T1000 (cell line): ENCODE results near the gene PAM.
"Not testable (repeated sequence)": the region's sequence is repeated elsewhere in the genome, so short reads cannot be mapped to it uniquely, and the experiment has no call there.

Experiments used
- DNase-seq: peaks from one replicate; lab custom pipeline; 2025; ENCODE audit warnings: mixed read lengths; lab: John Stamatoyannopoulos, UW

Gene PAM

GRCh38 chr5:102902647-102903046 lies 147.5 kb downstream of the PAM start:
- DNase-seq, result no peak

GRCh38 chr5:102903074-102903871 lies 148.2 kb downstream of the PAM start:
- DNase-seq, result no peak

GRCh38 chr5:102905056-102905455 lies 150.0 kb downstream of the PAM start:
- no peak for DNase-seq

- not testable (repeated sequence) for DNase-seq
Observed at GRCh38 chr5:102907099-102907498, 152.0 kb downstream of the PAM start.

- no peak for DNase-seq
Observed at GRCh38 chr5:102910240-102911226, 155.4 kb downstream of the PAM start.

- DNase-seq, result no peak
Observed at GRCh38 chr5:102911973-102912372, 156.9 kb downstream of the PAM start.

GRCh38 chr5:102916109-102916508 lies 161.0 kb downstream of the PAM start:
- DNase-seq, result no peak

GRCh38 chr5:102918986-102919610 lies 164.0 kb downstream of the PAM start:
- DNase-seq, result no peak

GRCh38 chr5:102920762-102921161 lies 165.7 kb downstream of the PAM start:
- DNase-seq, result no peak

GRCh38 chr5:102921341-102922044 lies 166.4 kb downstream of the PAM start:
- no peak for DNase-seq

- no peak for DNase-seq
Observed at GRCh38 chr5:102922111-102922720, 167.1 kb downstream of the PAM start.

- DNase-seq, result no peak
Observed at GRCh38 chr5:102922799-102923477, 167.8 kb downstream of the PAM start.

GRCh38 chr5:102924963-102925362 lies 169.9 kb downstream of the PAM start:
- no peak for DNase-seq

- no peak for DNase-seq
Observed at GRCh38 chr5:102927007-102927406, 171.9 kb downstream of the PAM start.

- DNase-seq, result no peak
Observed at GRCh38 chr5:102930244-102930643, 175.1 kb downstream of the PAM start.

- no peak for DNase-seq
Observed at GRCh38 chr5:102931085-102931725, 176.1 kb downstream of the PAM start.

- DNase-seq, result no peak
Observed at GRCh38 chr5:102932781-102933180, 177.7 kb downstream of the PAM start.

- DNase-seq, result no peak
Observed at GRCh38 chr5:102933316-102933715, 178.2 kb downstream of the PAM start.

- no peak for DNase-seq
Observed at GRCh38 chr5:102933721-102934459, 178.8 kb downstream of the PAM start.
